COLO668 (cell line): Measurements from ENCODE around the gene SLC39A5.
"Not testable (repeated sequence)": the region's sequence is repeated elsewhere in the genome, so short reads cannot be mapped to it uniquely, and the experiment has no call there.

Source experiments
- DNase-seq: peaks from one replicate; lab custom pipeline; 2025; ENCODE audit not compliant: unreplicated experiment; lab: John Stamatoyannopoulos, UW

SLC39A5 gene

GRCh38 chr12:56229916-56230431 is at the start of gene SLC39A5:
Gene SLC39A5, plus strand, starts transcription at chr12:56230051. Its CDS starts 1,224 bp downstream, at chr12:56231275.
- DNase-seq: no peak

- DNase-seq: no peak
Measured at GRCh38 chr12:56186957-56187356, 42.9 kb upstream of the SLC39A5 start.

GRCh38 chr12:56188131-56188777 is 41.6 kb upstream of the SLC39A5 start:
- no peak for DNase-seq

- peak; percentile 34 for DNase-seq
Measured at GRCh38 chr12:56188778-56189098, 41.1 kb upstream of the SLC39A5 start.

GRCh38 chr12:56189099-56189917 is 40.5 kb upstream of the SLC39A5 start, which contains the start of gene SMARCC2:
Gene SMARCC2, minus strand, starts transcription at chr12:56189483. Its CDS starts 22 bp downstream, at chr12:56189461.
- DNase-seq: peak; percentile 88

- peak; percentile 80 for DNase-seq
Measured at GRCh38 chr12:56189918-56190694, 39.7 kb upstream of the SLC39A5 start.

GRCh38 chr12:56190695-56191155 is 39.1 kb upstream of the SLC39A5 start:
- no peak for DNase-seq

- no peak for DNase-seq
Measured at GRCh38 chr12:56192582-56192981, 37.3 kb upstream of the SLC39A5 start.

GRCh38 chr12:56193025-56193578 is 36.7 kb upstream of the SLC39A5 start:
- DNase-seq: peak; percentile 75

GRCh38 chr12:56196818-56197550 is 32.9 kb upstream of the SLC39A5 start:
- not testable (repeated sequence) for DNase-seq

GRCh38 chr12:56197921-56198635 is 31.8 kb upstream of the SLC39A5 start:
- DNase-seq: no peak

- DNase-seq: no peak
Measured at GRCh38 chr12:56198836-56199235, 31.0 kb upstream of the SLC39A5 start.

- no peak for DNase-seq
Measured at GRCh38 chr12:56202366-56202765, 27.5 kb upstream of the SLC39A5 start.

- DNase-seq: no peak
Measured at GRCh38 chr12:56202838-56203237, 27.0 kb upstream of the SLC39A5 start.

- DNase-seq: no peak
Measured at GRCh38 chr12:56204275-56204674, 25.6 kb upstream of the SLC39A5 start.

- DNase-seq: no peak
Measured at GRCh38 chr12:56205445-56205844, 24.4 kb upstream of the SLC39A5 start.

- DNase-seq: peak; percentile 28
Measured at GRCh38 chr12:56206452-56207166, 23.2 kb upstream of the SLC39A5 start.

- DNase-seq: no peak
Measured at GRCh38 chr12:56208006-56208405, 21.8 kb upstream of the SLC39A5 start.

GRCh38 chr12:56212361-56212760 is 17.5 kb upstream of the SLC39A5 start:
- DNase-seq: no peak
